Left lung (tissue), 10 donors: Measurements from ENCODE around the gene UBE2C. TPM values are rescaled to one million over a fixed set of nuclear protein-coding genes. Genes with fewer than 3 reads are reported as not detected.

Experiments used
- ATAC-seq: fragments of 200-7000 bp; cut with Tn5 transposase; one replicate; pipeline ENCODE4 v1.9.1; 2020; ENCODE audit warnings: moderate library complexity
- DNase-seq, 4 donors: peaks; one replicate each; pipeline ENCODE4 v3.0.0-alpha.2; 2013 to 2020
- H3K27ac ChIP-seq, 2 donors: fragments of 200-600 bp; sonication (generic) in 1 of 2; one replicate each; pipeline versions ENCODE4 v1.5.0 to v1.8.0; 2020 to 2021
- H3K27me3 ChIP-seq, 2 donors: fragments of 200-600 bp; sonication (generic) in 1 of 2; one replicate each; pipeline versions ENCODE4 v1.5.0 to v1.8.0; 2020 to 2021
- H3K36me3 ChIP-seq, 2 donors: fragments of 200-600 bp; sonication (generic) in 1 of 2; one replicate each; pipeline versions ENCODE4 v1.5.0 to v1.8.0; 2020 to 2021
- H3K4me1 ChIP-seq, 2 donors: fragments of 200-600 bp; one replicate each; pipeline ENCODE4 v1.8.0; 2021
- H3K4me3 ChIP-seq, 2 donors: fragments of 200-600 bp; sonication (generic) in 1 of 2; one replicate each; pipeline versions ENCODE4 v1.5.0 to v1.8.0; 2020 to 2021; ENCODE audit warnings: mild to moderate bottlenecking in 1 of 2
- H3K9me3 ChIP-seq, 2 donors: fragments of 200-600 bp; sonication (generic) in 1 of 2; one replicate each; pipeline versions ENCODE4 v1.5.0 to v1.8.0; 2020 to 2021
- CTCF ChIP-seq, 2 donors: fragments of 200-600 bp; sonication (generic) in 1 of 2; IDR thresholded peaks; one replicate each; pipeline versions ENCODE4 v1.5.0 to v1.8.0; 2021; ENCODE audit warnings: antibody characterized with exemption in 2 of 2
- intact Hi-C, 2 donors: fragments of 100-400 bp; cut with DNase I; formaldehyde crosslinking; loops; one replicate each; pipeline versions ENCODE4 v1.11.2 to v1.14.2; 2022
- polyA plus RNA-seq, 6 donors: library from polyadenylated mRNA; unstranded; fragments of 120-200 nt; gene quantifications; one replicate each; pipeline ENCODE4 v1.2.1, GENCODE V29; 2013; ENCODE audit not compliant: insufficient read length in 6 of 6
- total RNA-seq, 2 donors: library from RNA; stranded (reverse); fragmentation: NEBNext Ultra II Directional; extraction: Animal tissue kit (Norgen Biotek cat#: 25700); gene quantifications; one replicate each; pipeline ENCODE4 v1.2.1, GENCODE V29; 2021
- donor health status: DM: no; HTN: yes; CAD: no.
- donor health status: DM: no; HTN: no; CAD: no.

UBE2C gene
- total and polyA plus RNA-seq, 8 donors = 5.9 to 99.2 (median 49.8) TPM

GRCh38 chr20:45776931-45777330 lies 35.5 kb upstream of the UBE2C start:
- no peak overlapping the region for H3K27ac ChIP-seq
- peaks cover 21 to 24% of the 10 kb centered on the region in 2 donors for H3K4me1 ChIP-seq
- DNase-seq = no peak
- no peak for ATAC-seq
- no peak overlapping the region for H3K4me3 ChIP-seq
- no peaks in the 10 kb centered on the region for H3K9me3 ChIP-seq
- intact Hi-C loops = loop anchor here in 1 of 2 donors (10.0 kb wide), 1 partner anchor 452 kb away; no protein-coding TSS in a partner anchor
- H3K27me3 ChIP-seq = no peaks in the 10 kb centered on the region
- H3K36me3 ChIP-seq = no peaks in the 10 kb centered on the region
- no peak for TF ChIP-seq CTCF (IDR thresholded peaks at IDR 0.05)

GRCh38 chr20:45779011-45779915 lies 33.2 kb upstream of the UBE2C start:
- intact Hi-C loops = loop anchor here in 1 of 2 donors (10.0 kb wide), 1 partner anchor 454 kb away; no protein-coding TSS in a partner anchor

GRCh38 chr20:45780159-45780558 lies 32.3 kb upstream of the UBE2C start:
- ATAC-seq (no peak), DNase-seq (no peak)
- peak overlapping the region; percentile 76 to 83 for H3K27ac ChIP-seq
- no peaks in the 10 kb centered on the region for H3K36me3 ChIP-seq
- H3K27me3 ChIP-seq = no peaks in the 10 kb centered on the region
- intact Hi-C loops = no loop called here
- no peaks in the 10 kb centered on the region for H3K9me3 ChIP-seq
- no peak overlapping the region for H3K4me3 ChIP-seq
- no peak for TF ChIP-seq CTCF (IDR thresholded peaks at IDR 0.05)
- H3K4me1 ChIP-seq = peaks cover 35 to 41% of the 10 kb centered on the region in 2 donors

More at GRCh38 chr20:45779011-45779915, 33.2 kb upstream of the UBE2C start:
- Histone ChIP-seq H3K4me1 (peaks cover 33 to 35% of the 10 kb centered on the region in 2 donors), H3K36me3 (no peaks in the 10 kb centered on the region), H3K27me3 (no peaks in the 10 kb centered on the region), H3K9me3 (no peaks in the 10 kb centered on the region), H3K4me3 (no peak overlapping the region), H3K27ac (peak overlapping the region; percentile 76 to 83)
- DNase-seq (peak in 3 of 4 donors; percentile 66 to 88 (median 85)), ATAC-seq (peak; percentile 80)
- TF ChIP-seq CTCF (IDR thresholded peaks at IDR 0.05) = no peak

GRCh38 chr20:45781391-45781931 lies 31.0 kb upstream of the UBE2C start:
- Histone ChIP-seq H3K27ac (peak overlapping the region; percentile 66 to 76), H3K4me3 (no peak overlapping the region), H3K9me3 (no peaks in the 10 kb centered on the region), H3K27me3 (no peaks in the 10 kb centered on the region), H3K4me1 (peaks cover 35 to 41% of the 10 kb centered on the region in 2 donors), H3K36me3 (no peaks in the 10 kb centered on the region)
- ATAC-seq = peak; percentile 50
- intact Hi-C loops = no loop called here
- DNase-seq = no peak
- TF ChIP-seq CTCF (IDR thresholded peaks at IDR 0.05) = no peak

- Histone ChIP-seq H3K4me1 (peaks cover 34 to 40% of the 10 kb centered on the region in 2 donors), H3K27ac (peak overlapping the region in 1 of 2 donors; percentile 53), H3K4me3 (no peak overlapping the region), H3K9me3 (no peaks in the 10 kb centered on the region), H3K36me3 (no peaks in the 10 kb centered on the region), H3K27me3 (no peaks in the 10 kb centered on the region)
- no peak for TF ChIP-seq CTCF (IDR thresholded peaks at IDR 0.05)
- ATAC-seq = peak; percentile 1
- DNase-seq = no peak
- intact Hi-C loops = no loop called here
Observed at GRCh38 chr20:45782890-45783289, 29.6 kb upstream of the UBE2C start.
